ENCODE data around the gene TOR1A.
A peak's percentile ranks its signal among the peaks of the same experiment; 100 is the strongest.
"Not testable (repeated sequence)": the region's sequence is repeated elsewhere in the genome, so short reads cannot be mapped to it uniquely, and the experiment has no call there.

TOR1A gene

GRCh38 chr9:129779560-129780190, 44.3 kb downstream of the TOR1A start:
- peaks cover 0 to 5% (median 0%) of the 10 kb centered on the region in 5 experiments for H3K27me3 ChIP-seq (replicated peaks in 2 of 5; ENCODE audit: control insufficient read depth in 4 of 5, insufficient read depth in 5 of 5, low read length in 4 of 5)
- H3K27ac ChIP-seq (ENCODE audit: insufficient read depth in 1 of 2, low read depth in 1 of 2, low read length in 2 of 2, poor library complexity in 1 of 2, severe bottlenecking in 2 of 2): no peak overlapping the region
- H3K4me1 ChIP-seq (ENCODE audit: control extremely low read depth in 1 of 4, control insufficient read depth in 4 of 4, insufficient read depth in 4 of 4, low read length in 3 of 4): peaks cover 7 to 23% (median 20%) of the 10 kb centered on the region in 4 experiments
- CTCF ChIA-PET: interaction anchor here (1.2 to 8.5 kb wide), 2 partner anchors 39 to 648 kb away, joined by 4 to 155 read pairs; no protein-coding TSS in a partner anchor
- H3K36me3 ChIP-seq (ENCODE audit: control insufficient read depth in 4 of 4, insufficient read depth in 4 of 4, low read length in 3 of 4): no peaks in the 10 kb centered on the region
- 98% methylated on average over 5 of the region's 7 CpGs for WGBS (ENCODE audit: insufficient coverage)
- DNase-seq: no peak
- H3K9me3 ChIP-seq (ENCODE audit: control extremely low read depth in 1 of 5, control insufficient read depth in 4 of 5, insufficient read depth in 2 of 5, low read depth in 1 of 5, low read length in 4 of 5): no peaks in the 10 kb centered on the region
- POLR2A ChIA-PET: no interaction called here
- no peak overlapping the region for H3K4me3 ChIP-seq (ENCODE audit: control insufficient read depth in 1 of 7, extremely low read depth in 1 of 7, insufficient read depth in 4 of 7, low read depth in 2 of 7, low read length in 6 of 7)

- 100% methylated on average over 1 of the region's 3 CpGs for WGBS (ENCODE audit: insufficient coverage)
- Histone ChIP-seq H3K4me3 (ENCODE audit: control insufficient read depth in 1 of 7, extremely low read depth in 1 of 7, insufficient read depth in 4 of 7, low read depth in 2 of 7, low read length in 6 of 7) (no peak overlapping the region), H3K27ac (ENCODE audit: insufficient read depth in 1 of 2, low read depth in 1 of 2, low read length in 2 of 2, poor library complexity in 1 of 2, severe bottlenecking in 2 of 2) (no peak overlapping the region), H3K27me3 (replicated peaks in 2 of 5; ENCODE audit: control insufficient read depth in 4 of 5, insufficient read depth in 5 of 5, low read length in 4 of 5) (peaks cover 0 to 6% (median 0%) of the 10 kb centered on the region in 5 experiments), H3K4me1 (ENCODE audit: control extremely low read depth in 1 of 4, control insufficient read depth in 4 of 4, insufficient read depth in 4 of 4, low read length in 3 of 4) (peaks cover 7 to 23% (median 20%) of the 10 kb centered on the region in 4 experiments), H3K36me3 (ENCODE audit: control insufficient read depth in 4 of 4, insufficient read depth in 4 of 4, low read length in 3 of 4) (no peaks in the 10 kb centered on the region), H3K9me3 (ENCODE audit: control extremely low read depth in 1 of 5, control insufficient read depth in 4 of 5, insufficient read depth in 2 of 5, low read depth in 1 of 5, low read length in 4 of 5) (no peaks in the 10 kb centered on the region)
- DNase-seq: no peak
- ChIA-PET CTCF (interaction anchor here (1.1 to 3.8 kb wide), 4 partner anchors 18 to 52 kb away, joined by 3 to 28 read pairs (median 7); no protein-coding TSS in a partner anchor), POLR2A (no interaction called here)
These were observed 45.5 kb downstream of the TOR1A start for GRCh38 chr9:129778469-129778868.

DNA sequence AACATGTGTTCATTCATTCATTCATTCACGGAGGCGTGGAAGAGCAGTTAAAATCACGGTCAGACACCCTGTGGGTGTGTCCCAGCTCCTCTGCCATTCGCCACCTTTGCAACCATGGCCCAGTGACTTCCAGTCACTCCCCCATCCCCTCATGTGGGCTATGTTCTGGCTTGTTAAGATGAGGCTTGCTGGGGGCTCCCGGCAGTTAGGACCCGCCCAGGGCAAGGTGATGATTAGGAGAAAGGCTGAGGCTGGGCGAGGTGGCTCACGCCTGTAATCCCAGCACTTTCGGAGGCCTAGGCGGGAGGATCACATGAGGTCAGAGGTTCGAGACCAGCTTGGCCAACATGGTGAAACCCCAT, 46.2 kb downstream of the TOR1A start:
- peaks cover 7 to 23% (median 20%) of the 10 kb centered on the region in 4 experiments for H3K4me1 ChIP-seq (ENCODE audit: control extremely low read depth in 1 of 4, control insufficient read depth in 4 of 4, insufficient read depth in 4 of 4, low read length in 3 of 4)
- POLR2A ChIA-PET: interaction anchor here (2.1 kb wide), 1 partner anchor 40 kb away, joined by 8 read pairs; no protein-coding TSS in a partner anchor
- H3K27ac ChIP-seq (ENCODE audit: insufficient read depth in 1 of 2, low read depth in 1 of 2, low read length in 2 of 2, poor library complexity in 1 of 2, severe bottlenecking in 2 of 2): no peak overlapping the region
- H3K36me3 ChIP-seq (ENCODE audit: control insufficient read depth in 4 of 4, insufficient read depth in 4 of 4, low read length in 3 of 4): no peaks in the 10 kb centered on the region
- H3K4me3 ChIP-seq (ENCODE audit: control insufficient read depth in 1 of 7, extremely low read depth in 1 of 7, insufficient read depth in 4 of 7, low read depth in 2 of 7, low read length in 6 of 7): peak overlapping the region in 4 of 7 experiments; percentile 30 to 53 (median 33)
- peaks cover 0 to 8% (median 0%) of the 10 kb centered on the region in 5 experiments for H3K27me3 ChIP-seq (replicated peaks in 2 of 5; ENCODE audit: control insufficient read depth in 4 of 5, insufficient read depth in 5 of 5, low read length in 4 of 5)
- no peak for DNase-seq
- no peaks in the 10 kb centered on the region for H3K9me3 ChIP-seq (ENCODE audit: control extremely low read depth in 1 of 5, control insufficient read depth in 4 of 5, insufficient read depth in 2 of 5, low read depth in 1 of 5, low read length in 4 of 5)
- CTCF ChIA-PET: interaction anchor here (0.9 to 3.8 kb wide), 10 partner anchors 9 to 153 kb away, joined by 3 to 28 read pairs (median 4); partner anchors contain the start of gene NTMT1
- 58% methylated on average over 8 of the region's 11 CpGs for WGBS (ENCODE audit: insufficient coverage)

- Histone ChIP-seq H3K4me1 (ENCODE audit: control extremely low read depth in 1 of 4, control insufficient read depth in 4 of 4, insufficient read depth in 4 of 4, low read length in 3 of 4) (peaks cover 7 to 23% (median 20%) of the 10 kb centered on the region in 4 experiments), H3K9me3 (ENCODE audit: control extremely low read depth in 1 of 5, control insufficient read depth in 4 of 5, insufficient read depth in 2 of 5, low read depth in 1 of 5, low read length in 4 of 5) (no peaks in the 10 kb centered on the region), H3K4me3 (ENCODE audit: control insufficient read depth in 1 of 7, extremely low read depth in 1 of 7, insufficient read depth in 4 of 7, low read depth in 2 of 7, low read length in 6 of 7) (peak overlapping the region in 4 of 7 experiments; percentile 30 to 53 (median 33)), H3K36me3 (ENCODE audit: control insufficient read depth in 4 of 4, insufficient read depth in 4 of 4, low read length in 3 of 4) (no peaks in the 10 kb centered on the region), H3K27me3 (replicated peaks in 2 of 5; ENCODE audit: control insufficient read depth in 4 of 5, insufficient read depth in 5 of 5, low read length in 4 of 5) (peaks cover 0 to 8% (median 0%) of the 10 kb centered on the region in 5 experiments), H3K27ac (ENCODE audit: insufficient read depth in 1 of 2, low read depth in 1 of 2, low read length in 2 of 2, poor library complexity in 1 of 2, severe bottlenecking in 2 of 2) (peak overlapping the region in 1 of 2 experiments; percentile 50)
- 10% methylated on average over 13 of the region's 16 CpGs for WGBS (ENCODE audit: insufficient coverage)
- peak; percentile 96 to 99 (median 98) for DNase-seq
- CTCF ChIA-PET: interaction anchor here (0.7 to 3.8 kb wide), 13 partner anchors 9 to 656 kb away, joined by 3 to 28 read pairs (median 5); partner anchors contain the start of gene NTMT1
- POLR2A ChIA-PET: interaction anchor here (2.1 kb wide), 1 partner anchor 39 kb away, joined by 8 read pairs; no protein-coding TSS in a partner anchor
These were observed 46.8 kb downstream of the TOR1A start for GRCh38 chr9:129776938-129777768.

DNA sequence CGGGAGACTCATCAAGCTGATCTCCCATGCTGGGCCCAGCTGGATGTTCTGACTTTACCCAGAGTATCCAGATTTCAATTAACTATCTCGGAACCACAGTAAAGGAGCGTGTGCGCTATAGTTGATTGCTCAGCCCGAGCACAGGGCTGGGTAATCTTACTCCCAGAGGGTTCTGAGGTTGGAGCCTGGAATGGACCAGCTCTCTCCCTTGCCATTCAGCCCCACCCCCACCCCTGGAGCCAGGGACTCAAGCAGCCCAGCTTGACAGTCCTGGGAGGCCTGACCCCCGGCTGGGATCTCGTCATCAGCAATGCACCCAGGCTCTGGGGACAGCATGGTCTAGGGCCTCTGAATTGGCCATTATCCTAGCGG, 47.4 kb downstream of the TOR1A start:
- H3K27ac ChIP-seq (ENCODE audit: insufficient read depth in 1 of 2, low read depth in 1 of 2, low read length in 2 of 2, poor library complexity in 1 of 2, severe bottlenecking in 2 of 2): no peak overlapping the region
- no peaks in the 10 kb centered on the region for H3K36me3 ChIP-seq (ENCODE audit: control insufficient read depth in 4 of 4, insufficient read depth in 4 of 4, low read length in 3 of 4)
- CTCF ChIA-PET: interaction anchor here (1.1 to 3.8 kb wide), 9 partner anchors 9 to 152 kb away, joined by 4 to 28 read pairs (median 9); no protein-coding TSS in a partner anchor
- peak overlapping the region in 1 of 7 experiments; percentile 53 for H3K4me3 ChIP-seq (ENCODE audit: control insufficient read depth in 1 of 7, extremely low read depth in 1 of 7, insufficient read depth in 4 of 7, low read depth in 2 of 7, low read length in 6 of 7)
- peaks cover 7 to 23% (median 20%) of the 10 kb centered on the region in 4 experiments for H3K4me1 ChIP-seq (ENCODE audit: control extremely low read depth in 1 of 4, control insufficient read depth in 4 of 4, insufficient read depth in 4 of 4, low read length in 3 of 4)
- peaks cover 0 to 8% (median 0%) of the 10 kb centered on the region in 5 experiments for H3K27me3 ChIP-seq (replicated peaks in 2 of 5; ENCODE audit: control insufficient read depth in 4 of 5, insufficient read depth in 5 of 5, low read length in 4 of 5)
- POLR2A ChIA-PET: interaction anchor here (2.1 kb wide), 1 partner anchor 39 kb away, joined by 8 read pairs; no protein-coding TSS in a partner anchor
- DNase-seq: no peak
- no peaks in the 10 kb centered on the region for H3K9me3 ChIP-seq (ENCODE audit: control extremely low read depth in 1 of 5, control insufficient read depth in 4 of 5, insufficient read depth in 2 of 5, low read depth in 1 of 5, low read length in 4 of 5)
- WGBS (ENCODE audit: insufficient coverage): 83% methylated on average over 8 of the region's 8 CpGs

GRCh38 chr9:129776096-129776495, 47.8 kb downstream of the TOR1A start:
- H3K27ac ChIP-seq (ENCODE audit: insufficient read depth in 1 of 2, low read depth in 1 of 2, low read length in 2 of 2, poor library complexity in 1 of 2, severe bottlenecking in 2 of 2); H3K9me3 ChIP-seq (ENCODE audit: control extremely low read depth in 1 of 5, control insufficient read depth in 4 of 5, insufficient read depth in 2 of 5, low read depth in 1 of 5, low read length in 4 of 5); H3K4me3 ChIP-seq (ENCODE audit: control insufficient read depth in 1 of 7, extremely low read depth in 1 of 7, insufficient read depth in 4 of 7, low read depth in 2 of 7, low read length in 6 of 7); H3K27me3 ChIP-seq (replicated peaks in 2 of 5; ENCODE audit: control insufficient read depth in 4 of 5, insufficient read depth in 5 of 5, low read length in 4 of 5); DNase-seq; H3K36me3 ChIP-seq (ENCODE audit: control insufficient read depth in 4 of 4, insufficient read depth in 4 of 4, low read length in 3 of 4): not testable (repeated sequence)
- ChIA-PET POLR2A (interaction anchor here (2.1 kb wide), 1 partner anchor 38 kb away, joined by 8 read pairs; no protein-coding TSS in a partner anchor), CTCF (interaction anchor here (0.9 to 3.8 kb wide), 9 partner anchors 10 to 152 kb away, joined by 3 to 28 read pairs (median 9); no protein-coding TSS in a partner anchor)
- H3K4me1 ChIP-seq (ENCODE audit: control extremely low read depth in 1 of 4, control insufficient read depth in 4 of 4, insufficient read depth in 4 of 4, low read length in 3 of 4): peaks cover 7 to 23% (median 20%) of the 10 kb centered on the region in 4 experiments
- WGBS (ENCODE audit: insufficient coverage): 92% methylated on average over 2 of the region's 4 CpGs
